SIG-M5 treated with dmso at 0.1 percent for 504 hours (cell line): ENCODE measurements around the gene TMC7.
"Not testable (repeated sequence)": the region's sequence is repeated elsewhere in the genome, so short reads cannot be mapped to it uniquely, and the experiment has no call there.

Experiments used
- DNase-seq: peaks from one replicate; lab custom pipeline; 2025; ENCODE audit not compliant: unreplicated experiment; lab: John Stamatoyannopoulos, UW

The TMC7 gene

GRCh38 chr16:18975109-18975508 is 8.6 kb upstream of the TMC7 start:
- no peak for DNase-seq

- no peak for DNase-seq
Measured at GRCh38 chr16:18979936-18980335, 3.8 kb upstream of the TMC7 start.

GRCh38 chr16:18984435-18985005 is 786 bp downstream of the TMC7 start:
- DNase-seq: no peak

- DNase-seq: not testable (repeated sequence)
Measured at GRCh38 chr16:18985256-18985655, 1.5 kb downstream of the TMC7 start.

GRCh38 chr16:18991731-18992130 is 8.0 kb downstream of the TMC7 start:
- DNase-seq: not testable (repeated sequence)

- DNase-seq: not testable (repeated sequence)
Measured at GRCh38 chr16:18993531-18993930, 9.8 kb downstream of the TMC7 start.

- not testable (repeated sequence) for DNase-seq
Measured at GRCh38 chr16:18994181-18994580, 10.4 kb downstream of the TMC7 start.

GRCh38 chr16:18995406-18995805 is 11.7 kb downstream of the TMC7 start:
- DNase-seq: not testable (repeated sequence)

GRCh38 chr16:18996536-18996935 is 12.8 kb downstream of the TMC7 start:
- DNase-seq: not testable (repeated sequence)

GRCh38 chr16:18997001-18997400 is 13.3 kb downstream of the TMC7 start:
- DNase-seq: not testable (repeated sequence)

GRCh38 chr16:18999045-18999393 is 15.3 kb downstream of the TMC7 start:
- no peak for DNase-seq

GRCh38 chr16:19001788-19002187 is 18.1 kb downstream of the TMC7 start:
- DNase-seq: no peak

- no peak for DNase-seq
Measured at GRCh38 chr16:19003935-19004334, 20.2 kb downstream of the TMC7 start.

- no peak for DNase-seq
Measured at GRCh38 chr16:19005561-19006445, 22.1 kb downstream of the TMC7 start.

- DNase-seq: no peak
Measured at GRCh38 chr16:19006446-19007315, 22.9 kb downstream of the TMC7 start.

GRCh38 chr16:19008245-19009169 is 24.8 kb downstream of the TMC7 start:
- DNase-seq: no peak

GRCh38 chr16:19011169-19011731 is 27.5 kb downstream of the TMC7 start:
- DNase-seq: no peak

GRCh38 chr16:19014461-19014860 is 30.7 kb downstream of the TMC7 start:
- peak; percentile 20 for DNase-seq

GRCh38 chr16:19017179-19017578 is 33.4 kb downstream of the TMC7 start:
- DNase-seq: no peak

- no peak for DNase-seq
Measured at GRCh38 chr16:19020689-19021088, 37.0 kb downstream of the TMC7 start.
